Measurements from ENCODE around the gene XYLT2. TPM values are rescaled to one million over a fixed set of nuclear protein-coding genes. Genes with fewer than 3 reads are reported as not detected.
A peak's percentile ranks its signal among the peaks of the same experiment; 100 is the strongest.

The XYLT2 gene
- total RNA-seq, 2 donors from 2014 or later, result 17.1 to 20.6 TPM

DNA sequence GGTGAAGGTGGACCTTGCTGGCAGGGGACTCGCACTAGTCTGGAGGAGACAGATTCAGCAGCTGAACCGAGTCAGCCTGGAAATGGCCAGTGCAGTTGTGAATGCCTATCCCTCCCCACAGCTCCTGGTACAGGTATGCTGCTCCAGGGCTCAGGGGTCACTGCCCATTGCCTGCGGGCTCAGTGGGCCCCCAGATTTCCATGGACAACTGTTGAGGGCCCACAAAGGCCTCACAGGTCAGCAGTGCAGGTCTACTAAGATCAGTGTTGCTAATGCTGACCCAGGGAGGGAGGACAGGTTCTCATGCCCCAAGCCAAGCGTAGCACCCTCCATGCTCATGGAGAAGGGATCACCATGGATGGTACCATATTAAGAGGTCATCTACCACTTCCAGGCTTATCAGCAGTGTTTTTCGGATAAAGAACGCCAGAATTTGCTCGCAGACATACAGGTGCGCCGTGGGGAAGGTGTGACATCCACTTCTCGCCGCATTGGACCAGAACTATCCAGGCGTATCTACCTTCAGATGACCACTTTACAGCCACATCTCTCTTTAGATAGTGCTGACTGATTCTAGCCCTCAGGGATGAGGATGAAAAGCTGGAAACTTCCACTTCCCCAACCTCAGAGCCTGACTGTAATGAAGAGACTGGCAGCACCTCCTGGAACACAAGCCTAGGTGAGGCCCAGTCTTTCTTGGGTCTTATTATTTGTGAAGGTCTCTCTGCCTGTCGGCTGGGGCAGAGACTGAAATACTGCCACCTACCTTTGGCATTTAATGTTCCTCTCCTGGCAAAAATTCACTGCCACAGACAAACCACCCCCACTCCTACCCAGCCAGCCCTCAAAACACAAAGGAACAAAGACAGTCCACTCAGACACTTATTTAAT is 34.7 kb downstream of the XYLT2 start:
- TF ChIP-seq, protein P1, sequence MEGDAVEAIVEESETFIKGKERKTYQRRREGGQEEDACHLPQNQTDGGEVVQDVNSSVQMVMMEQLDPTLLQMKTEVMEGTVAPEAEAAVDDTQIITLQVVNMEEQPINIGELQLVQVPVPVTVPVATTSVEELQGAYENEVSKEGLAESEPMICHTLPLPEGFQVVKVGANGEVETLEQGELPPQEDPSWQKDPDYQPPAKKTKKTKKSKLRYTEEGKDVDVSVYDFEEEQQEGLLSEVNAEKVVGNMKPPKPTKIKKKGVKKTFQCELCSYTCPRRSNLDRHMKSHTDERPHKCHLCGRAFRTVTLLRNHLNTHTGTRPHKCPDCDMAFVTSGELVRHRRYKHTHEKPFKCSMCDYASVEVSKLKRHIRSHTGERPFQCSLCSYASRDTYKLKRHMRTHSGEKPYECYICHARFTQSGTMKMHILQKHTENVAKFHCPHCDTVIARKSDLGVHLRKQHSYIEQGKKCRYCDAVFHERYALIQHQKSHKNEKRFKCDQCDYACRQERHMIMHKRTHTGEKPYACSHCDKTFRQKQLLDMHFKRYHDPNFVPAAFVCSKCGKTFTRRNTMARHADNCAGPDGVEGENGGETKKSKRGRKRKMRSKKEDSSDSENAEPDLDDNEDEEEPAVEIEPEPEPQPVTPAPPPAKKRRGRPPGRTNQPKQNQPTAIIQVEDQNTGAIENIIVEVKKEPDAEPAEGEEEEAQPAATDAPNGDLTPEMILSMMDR (IDR thresholded peaks at IDR 0.05), result peak in 1 of 2 donors; percentile 17
- Histone ChIP-seq H3K4me1 (peaks cover 0 to 4% of the 10 kb centered on the region in 2 donors), H3K36me3 (peaks cover 39% of the 10 kb centered on the region), H3K4me3 (no peak overlapping the region), H3K9me3 (no peaks in the 10 kb centered on the region), H3K27me3 (no peaks in the 10 kb centered on the region), H3K27ac (no peak overlapping the region)
- no peak for DNase-seq (ENCODE audit: low spot score)

DNA sequence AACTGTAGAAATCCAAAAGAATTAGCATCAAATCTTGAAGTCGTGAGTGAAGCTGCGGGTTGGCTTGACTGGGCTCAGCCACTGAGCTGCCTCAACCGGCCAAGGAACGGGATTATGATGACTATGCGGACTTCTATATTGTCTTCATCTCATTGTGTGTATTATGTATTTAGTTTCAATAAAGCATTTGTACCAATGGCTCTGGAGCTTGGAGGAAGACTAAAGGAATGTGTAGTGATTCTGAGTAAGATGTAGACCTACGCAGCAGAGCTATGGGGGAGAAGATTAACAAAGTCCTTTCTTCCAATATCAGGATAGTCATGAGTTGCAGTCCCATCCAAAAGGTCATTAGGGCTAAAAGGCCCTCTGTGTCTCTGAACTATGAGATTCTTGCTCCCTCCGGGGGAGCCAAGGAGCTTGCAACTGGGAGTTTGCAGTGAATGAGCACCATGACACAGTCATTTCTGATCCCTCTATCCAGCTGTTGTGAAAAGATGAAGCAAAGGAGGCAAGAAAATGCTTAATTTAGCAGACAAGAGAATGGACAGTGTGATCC is 35.4 kb downstream of the XYLT2 start:
- Histone ChIP-seq H3K36me3 (peaks cover 46% of the 10 kb centered on the region), H3K4me1 (peaks cover 0 to 4% of the 10 kb centered on the region in 2 donors), H3K27ac (no peak overlapping the region), H3K9me3 (no peaks in the 10 kb centered on the region), H3K4me3 (no peak overlapping the region), H3K27me3 (no peaks in the 10 kb centered on the region)
- TF ChIP-seq, protein P1 (IDR thresholded peaks at IDR 0.05), result no peak
- DNase-seq (ENCODE audit: low spot score), result no peak

- Histone ChIP-seq H3K27ac (no peak overlapping the region), H3K9me3 (no peaks in the 10 kb centered on the region), H3K4me3 (no peak overlapping the region), H3K4me1 (peaks cover 0 to 4% of the 10 kb centered on the region in 2 donors), H3K36me3 (peaks cover 52% of the 10 kb centered on the region), H3K27me3 (no peaks in the 10 kb centered on the region)
- TF ChIP-seq, protein P1 (IDR thresholded peaks at IDR 0.05), result no peak
- no peak for DNase-seq (ENCODE audit: low spot score)
These were observed 36.0 kb downstream of the XYLT2 start for GRCh38 chr17:50381920-50382319.

DNA sequence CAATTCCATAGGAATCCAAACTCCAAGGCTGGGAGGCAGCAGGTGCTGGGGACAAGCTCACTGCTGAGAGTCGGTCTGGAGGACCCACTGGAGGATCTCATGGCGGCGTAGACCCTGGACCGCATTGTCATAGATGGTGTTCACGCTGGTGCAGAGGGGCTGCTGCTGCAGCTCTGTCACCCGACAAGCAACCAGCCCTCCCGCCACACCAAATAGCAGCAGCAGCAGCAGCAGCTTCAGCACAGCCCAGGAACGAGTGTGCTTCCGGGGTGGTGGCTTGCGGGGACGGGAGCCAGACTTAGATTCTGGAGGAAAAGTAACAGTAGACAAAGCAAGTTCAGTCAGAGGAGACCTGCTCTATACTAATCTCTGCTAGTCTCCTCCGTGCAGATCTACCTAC is 37.0 kb downstream of the XYLT2 start:
- TF ChIP-seq, protein P1 (IDR thresholded peaks at IDR 0.05), result no peak
- H3K27ac ChIP-seq, result no peak overlapping the region
- peaks cover 62% of the 10 kb centered on the region for H3K36me3 ChIP-seq
- H3K9me3 ChIP-seq, result no peaks in the 10 kb centered on the region
- H3K4me1 ChIP-seq, result peaks cover 0 to 4% of the 10 kb centered on the region in 2 donors
- H3K27me3 ChIP-seq, result no peaks in the 10 kb centered on the region
- no peak overlapping the region for H3K4me3 ChIP-seq
- DNase-seq (ENCODE audit: low spot score), result no peak

DNA sequence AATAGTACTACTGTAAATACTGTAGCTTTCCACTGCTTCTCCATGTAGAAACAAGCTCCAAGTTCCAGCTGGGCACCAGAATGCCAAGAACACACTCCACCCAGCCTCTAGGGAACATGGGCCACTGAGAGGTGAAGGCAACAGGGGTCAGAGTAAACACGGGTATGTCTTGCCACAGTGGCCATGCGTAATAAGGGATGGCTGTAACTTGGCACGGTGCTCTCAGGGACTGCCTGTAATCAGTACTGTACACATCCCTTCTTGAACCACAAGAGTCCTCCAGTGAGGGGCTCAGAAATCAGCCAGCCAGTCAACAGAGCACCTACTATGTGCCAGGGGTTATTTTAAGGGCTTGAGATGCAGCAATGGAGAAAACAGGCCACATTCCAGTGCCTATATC is 40.6 kb downstream of the XYLT2 start:
- Histone ChIP-seq H3K4me3 (no peak overlapping the region), H3K27me3 (no peaks in the 10 kb centered on the region), H3K36me3 (peaks cover 98% of the 10 kb centered on the region), H3K9me3 (no peaks in the 10 kb centered on the region), H3K27ac (no peak overlapping the region), H3K4me1 (peaks cover 0 to 4% of the 10 kb centered on the region in 2 donors)
- DNase-seq (ENCODE audit: low spot score), result no peak
- TF ChIP-seq, protein P1 (IDR thresholded peaks at IDR 0.05), result no peak
